Erythroblast (primary cell): ENCODE results near the gene ITPR3.

Source experiments
- GATA1 ChIP-seq: IDR thresholded peaks from 2 replicates; pipeline ENCODE4 v1.6.1; 2011; ENCODE audit warnings: low read depth, mild to moderate bottlenecking, control low read depth, low read length, moderate library complexity
- POLR2A ChIP-seq: IDR thresholded peaks from 2 replicates; pipeline ENCODE4 v1.6.1; 2011; ENCODE audit warnings: mild to moderate bottlenecking, low read length

- TF ChIP-seq POLR2A (no peak), GATA1 (no peak)
These were observed 117.0 kb downstream of the ITPR3 start for GRCh38 chr6:33738153-33738552.
